BE2C (cell line): Measurements from ENCODE around the gene C16orf78.

Source experiments
- DNase-seq: peaks from one replicate; pipeline ENCODE4 v3.0.0-alpha.2; 2020
- H3K27me3 ChIP-seq: fragments of 250-450 bp; sonication (Bioruptor Pico); 2 replicates; pipeline ENCODE4 v1.5.1; 2020; ENCODE audit warnings: mild to moderate bottlenecking
- H3K36me3 ChIP-seq: fragments of 250-450 bp; sonication (Bioruptor Pico); 2 replicates; pipeline ENCODE4 v1.5.1; 2020; ENCODE audit warnings: mild to moderate bottlenecking
- H3K4me1 ChIP-seq: fragments of 250-450 bp; sonication (Bioruptor Pico); 2 replicates; pipeline ENCODE4 v1.5.1; 2020
- H3K4me3 ChIP-seq: 2 replicates; pipeline ENCODE4 v1.5.1; 2011; ENCODE audit warnings: low read depth, low read length
- H3K9me3 ChIP-seq: fragments of 250-450 bp; sonication (Bioruptor Pico); 2 replicates; pipeline ENCODE4 v1.5.1; 2020
- CTCF ChIP-seq: IDR thresholded peaks from 2 replicates; pipeline ENCODE4 v1.5.1; 2012; ENCODE audit warnings: mild to moderate bottlenecking, low read depth, low read length

C16orf78 gene

GRCh38 chr16:49407873-49408550, 34.4 kb downstream of the C16orf78 start:
- H3K4me1 ChIP-seq, result no peaks in the 10 kb centered on the region
- H3K9me3 ChIP-seq, result no peaks in the 10 kb centered on the region
- H3K27me3 ChIP-seq, result no peaks in the 10 kb centered on the region
- no peak overlapping the region for H3K4me3 ChIP-seq
- DNase-seq, result peak; percentile 91
- peak; percentile 97 for TF ChIP-seq CTCF
- H3K36me3 ChIP-seq, result no peaks in the 10 kb centered on the region

- Histone ChIP-seq H3K9me3 (no peaks in the 10 kb centered on the region), H3K36me3 (no peaks in the 10 kb centered on the region), H3K27me3 (no peaks in the 10 kb centered on the region), H3K4me3 (no peak overlapping the region), H3K4me1 (no peaks in the 10 kb centered on the region)
- TF ChIP-seq CTCF, result no peak
- no peak for DNase-seq
These were observed 35.5 kb downstream of the C16orf78 start for GRCh38 chr16:49409121-49409520.

GRCh38 chr16:49410226-49410625, 36.6 kb downstream of the C16orf78 start:
- H3K27me3 ChIP-seq, result no peaks in the 10 kb centered on the region
- no peak for DNase-seq
- no peaks in the 10 kb centered on the region for H3K9me3 ChIP-seq
- H3K4me1 ChIP-seq, result no peaks in the 10 kb centered on the region
- H3K36me3 ChIP-seq, result no peaks in the 10 kb centered on the region
- no peak for TF ChIP-seq CTCF
- no peak overlapping the region for H3K4me3 ChIP-seq

GRCh38 chr16:49411121-49411970, 37.7 kb downstream of the C16orf78 start:
- no peaks in the 10 kb centered on the region for H3K9me3 ChIP-seq
- TF ChIP-seq CTCF, result no peak
- no peaks in the 10 kb centered on the region for H3K4me1 ChIP-seq
- DNase-seq, result no peak
- no peak overlapping the region for H3K4me3 ChIP-seq
- H3K36me3 ChIP-seq, result no peaks in the 10 kb centered on the region
- H3K27me3 ChIP-seq, result no peaks in the 10 kb centered on the region

GRCh38 chr16:49414671-49415070, 41.1 kb downstream of the C16orf78 start:
- H3K4me3 ChIP-seq, result no peak overlapping the region
- no peak for TF ChIP-seq CTCF
- H3K36me3 ChIP-seq, result no peaks in the 10 kb centered on the region
- no peaks in the 10 kb centered on the region for H3K27me3 ChIP-seq
- H3K4me1 ChIP-seq, result no peaks in the 10 kb centered on the region
- no peak for DNase-seq
- no peaks in the 10 kb centered on the region for H3K9me3 ChIP-seq

GRCh38 chr16:49415083-49415482, 41.5 kb downstream of the C16orf78 start:
- H3K4me3 ChIP-seq, result no peak overlapping the region
- TF ChIP-seq CTCF, result no peak
- DNase-seq, result no peak
- H3K9me3 ChIP-seq, result no peaks in the 10 kb centered on the region
- no peaks in the 10 kb centered on the region for H3K36me3 ChIP-seq
- H3K27me3 ChIP-seq, result no peaks in the 10 kb centered on the region
- no peaks in the 10 kb centered on the region for H3K4me1 ChIP-seq
